HepG2 (cell line): ENCODE data around the gene FZD7.

ENCODE experiments used
- EZH2 ChIP-seq: conservative IDR thresholded peaks from 2 replicates; pipeline ENCODE4 v1.6.1; 2012; ENCODE audit warnings: mild to moderate bottlenecking, low read depth, low read length, moderate library complexity
- HNF4A ChIP-seq: sonication (generic); formaldehyde crosslinking; IDR thresholded peaks from 2 replicates; pipeline ENCODE4 v1.4.0; 2020; ENCODE audit warnings: missing genetic modification reagents
- TF ChIP-seq, protein P1 (sequence below): sonication (generic); formaldehyde crosslinking; IDR thresholded peaks from 2 replicates; pipeline ENCODE4 v1.4.0; 2020; ENCODE audit warnings: missing genetic modification reagents

DNA sequence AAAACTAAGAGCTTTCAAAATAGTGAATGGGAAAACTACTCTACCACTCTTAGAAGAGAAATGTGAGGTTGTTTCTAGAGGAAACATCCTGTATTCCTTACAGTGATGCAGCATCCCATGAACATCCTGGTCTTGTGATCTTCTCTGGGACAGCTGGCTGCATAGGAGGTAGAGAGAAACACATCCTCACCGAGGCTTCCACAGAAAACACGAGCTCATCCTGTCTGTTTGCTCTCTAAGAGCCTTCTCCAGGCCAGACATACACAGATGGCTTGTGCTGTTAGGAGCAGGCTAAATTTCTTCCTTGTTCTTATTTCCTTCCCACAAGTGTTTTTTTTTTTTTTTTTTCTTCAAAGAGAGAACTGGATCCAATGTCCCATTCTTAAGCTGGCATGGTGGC lies 14.7 kb upstream of the FZD7 start:
- no peak for TF ChIP-seq HNF4A (CRISPR knock-in tag)
- TF ChIP-seq EZH2 = no peak
- TF ChIP-seq, protein P1, sequence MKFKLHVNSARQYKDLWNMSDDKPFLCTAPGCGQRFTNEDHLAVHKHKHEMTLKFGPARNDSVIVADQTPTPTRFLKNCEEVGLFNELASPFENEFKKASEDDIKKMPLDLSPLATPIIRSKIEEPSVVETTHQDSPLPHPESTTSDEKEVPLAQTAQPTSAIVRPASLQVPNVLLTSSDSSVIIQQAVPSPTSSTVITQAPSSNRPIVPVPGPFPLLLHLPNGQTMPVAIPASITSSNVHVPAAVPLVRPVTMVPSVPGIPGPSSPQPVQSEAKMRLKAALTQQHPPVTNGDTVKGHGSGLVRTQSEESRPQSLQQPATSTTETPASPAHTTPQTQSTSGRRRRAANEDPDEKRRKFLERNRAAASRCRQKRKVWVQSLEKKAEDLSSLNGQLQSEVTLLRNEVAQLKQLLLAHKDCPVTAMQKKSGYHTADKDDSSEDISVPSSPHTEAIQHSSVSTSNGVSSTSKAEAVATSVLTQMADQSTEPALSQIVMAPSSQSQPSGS (CRISPR knock-in tag) = no peak
